IMR-90 (cell line): ENCODE data around the gene PTPRN2.

Experiments used
- CTCF ChIP-seq: conservative IDR thresholded peaks from 2 replicates; pipeline ENCODE4 v1.5.1; 2012; ENCODE audit warnings: mild to moderate bottlenecking, low read depth, low read length, improper control_type of control experiment
- POLR2A ChIP-seq: IDR thresholded peaks from 2 replicates; pipeline ENCODE4 v1.6.1; 2012; ENCODE audit warnings: mild to moderate bottlenecking, low read depth, low read length
- RFX5 ChIP-seq: IDR thresholded peaks from 2 replicates; pipeline ENCODE4 v1.8.0; 2012; ENCODE audit warnings: low read depth, mild to moderate bottlenecking, low read length, moderate library complexity

- TF ChIP-seq CTCF, result no peak
- TF ChIP-seq POLR2A, result no peak
- no peak for TF ChIP-seq RFX5
Measured at GRCh38 chr7:158322616-158323530, 264.8 kb downstream of the PTPRN2 start.
